ENCODE results near the gene GPC5. TPM values are rescaled to one million over a fixed set of nuclear protein-coding genes. Genes with fewer than 3 reads are reported as not detected.
A peak's percentile ranks its signal among the peaks of the same experiment; 100 is the strongest.

The GPC5 gene
- total RNA-seq, 1 donor from 2014 or later, result 7.3 TPM

GRCh38 chr13:91909617-91910016 is 511.2 kb downstream of the GPC5 start:
- FAIRE-seq, result no peak

GRCh38 chr13:91922969-91923592 is 524.7 kb downstream of the GPC5 start:
- no peak for DNase-seq (ENCODE audit: low spot score in 2 of 2)
- no peak for FAIRE-seq

More at GRCh38 chr13:91909617-91910016, 511.2 kb downstream of the GPC5 start:
- no peak for DNase-seq (ENCODE audit: low spot score in 2 of 2)

GRCh38 chr13:91930687-91931086 is 532.3 kb downstream of the GPC5 start:
- no peak for FAIRE-seq
- DNase-seq (ENCODE audit: low spot score in 2 of 2), result no peak

GRCh38 chr13:91934354-91934753 is 535.9 kb downstream of the GPC5 start:
- no peak for DNase-seq (ENCODE audit: low spot score in 2 of 2)
- no peak for FAIRE-seq

GRCh38 chr13:91946498-91947070 is 548.2 kb downstream of the GPC5 start:
- FAIRE-seq (no peak), DNase-seq (ENCODE audit: low spot score in 2 of 2) (peak in 1 of 2 donors; percentile 22)

GRCh38 chr13:91948736-91949135 is 550.3 kb downstream of the GPC5 start:
- DNase-seq (ENCODE audit: low spot score in 2 of 2) (no peak), FAIRE-seq (no peak)

- FAIRE-seq, result no peak
- no peak for DNase-seq (ENCODE audit: low spot score in 2 of 2)
Measured at GRCh38 chr13:91950803-91951202, 552.4 kb downstream of the GPC5 start.

- DNase-seq (ENCODE audit: low spot score in 2 of 2) (no peak), FAIRE-seq (no peak)
Measured at GRCh38 chr13:91955546-91956355, 557.3 kb downstream of the GPC5 start.

GRCh38 chr13:91960947-91961346 is 562.5 kb downstream of the GPC5 start:
- no peak for DNase-seq (ENCODE audit: low spot score in 2 of 2)
- FAIRE-seq, result no peak

- DNase-seq (ENCODE audit: low spot score in 2 of 2) (no peak), FAIRE-seq (no peak)
Measured at GRCh38 chr13:91962946-91963345, 564.5 kb downstream of the GPC5 start.

GRCh38 chr13:91965511-91965910 is 567.1 kb downstream of the GPC5 start:
- FAIRE-seq, result no peak
- no peak for DNase-seq (ENCODE audit: low spot score in 2 of 2)

GRCh38 chr13:91978571-91978970 is 580.1 kb downstream of the GPC5 start:
- FAIRE-seq (no peak), DNase-seq (ENCODE audit: low spot score in 2 of 2) (no peak)

- DNase-seq (ENCODE audit: low spot score in 2 of 2) (no peak), FAIRE-seq (no peak)
Measured at GRCh38 chr13:91986761-91987483, 588.5 kb downstream of the GPC5 start.

GRCh38 chr13:91988331-91988730 is 589.9 kb downstream of the GPC5 start:
- DNase-seq (ENCODE audit: low spot score in 2 of 2) (no peak), FAIRE-seq (no peak)

- FAIRE-seq, result no peak
Measured at GRCh38 chr13:92012787-92013186, 614.4 kb downstream of the GPC5 start.

GRCh38 chr13:92017737-92018136 is 619.3 kb downstream of the GPC5 start:
- DNase-seq (ENCODE audit: low spot score in 2 of 2), result no peak
- FAIRE-seq, result no peak

More at GRCh38 chr13:92012787-92013186, 614.4 kb downstream of the GPC5 start:
- DNase-seq (ENCODE audit: low spot score in 2 of 2), result no peak

- FAIRE-seq (no peak), DNase-seq (ENCODE audit: low spot score in 2 of 2) (no peak)
Measured at GRCh38 chr13:92028695-92029094, 630.3 kb downstream of the GPC5 start.

GRCh38 chr13:92029641-92030040 is 631.2 kb downstream of the GPC5 start:
- DNase-seq (ENCODE audit: low spot score in 2 of 2) (no peak), FAIRE-seq (no peak)

- FAIRE-seq (no peak), DNase-seq (ENCODE audit: low spot score in 2 of 2) (no peak)
Measured at GRCh38 chr13:92038905-92039304, 640.5 kb downstream of the GPC5 start.

- no peak for FAIRE-seq
- DNase-seq (ENCODE audit: low spot score in 2 of 2), result no peak
Measured at GRCh38 chr13:92042522-92042921, 644.1 kb downstream of the GPC5 start.

GRCh38 chr13:92044351-92044750 is 645.9 kb downstream of the GPC5 start:
- no peak for FAIRE-seq

More at GRCh38 chr13:92044351-92044750, 645.9 kb downstream of the GPC5 start:
- no peak for DNase-seq (ENCODE audit: low spot score in 2 of 2)

All from frontal cortex (tissue), 4 donors.